SK-MEL-5 (cell line): ENCODE results near the gene HYPK. TPM values are rescaled to one million over a fixed set of nuclear protein-coding genes. Genes with fewer than 3 reads are reported as not detected.

ENCODE experiments used
- DNase-seq: peaks from one replicate; pipeline ENCODE4 v3.0.0-alpha.2; 2016; ENCODE audit warnings: low read depth, low spot score
- in situ Hi-C: cut with HindIII; loops from 2 replicates; pipeline ENCODE4 v1.10.0; 2016; ENCODE audit warnings: low sequenced_read_pairs, high pct_unique_total_duplicates, low pct_unique_long_range_greater_than_20kb
- polyA plus RNA-seq, 2 experiments: library from polyadenylated mRNA; depleted of rRNA; stranded (reverse); fragments of >200 nt; gene quantifications; 2 replicates each; pipeline ENCODE4 v1.2.3, GENCODE V29; 2015
- total RNA-seq: library from RNA; depleted of rRNA; stranded (reverse); fragments of >200 nt; shearing (Covaris generic); gene quantifications from 2 replicates; pipeline ENCODE4 v1.2.3, GENCODE V29; 2014; rRNA removed

The HYPK gene
- 4.3 and 4.8 TPM in 2 replicates for total RNA-seq
- 12.8 and 15.5 TPM in 2 replicates for polyA plus RNA-seq (2015; cell fraction: cytosol; rRNA removed)
- polyA plus RNA-seq (2015; cell fraction: nucleus; rRNA removed), result 11.5 and 13.2 TPM in 2 replicates

- in situ Hi-C loops, result no loop called here
- DNase-seq, result peak; percentile 85
Measured at GRCh38 chr15:43800286-43801141, at the start of gene HYPK. HYPK (plus strand) TSS chr15:43800599; CDS start chr15:43800623, 24 bp downstream.

- in situ Hi-C loops, result no loop called here
- DNase-seq, result no peak
Measured at GRCh38 chr15:43751885-43752284, 48.5 kb upstream of the HYPK start.

- in situ Hi-C loops, result no loop called here
- no peak for DNase-seq
Measured at GRCh38 chr15:43762824-43763223, 37.6 kb upstream of the HYPK start.

GRCh38 chr15:43763819-43764446 is 36.5 kb upstream of the HYPK start:
- in situ Hi-C loops, result no loop called here
- DNase-seq, result no peak

GRCh38 chr15:43769584-43770228 is 30.7 kb upstream of the HYPK start:
- DNase-seq, result peak; percentile 75
- in situ Hi-C loops, result no loop called here

- in situ Hi-C loops, result no loop called here
- no peak for DNase-seq
Measured at GRCh38 chr15:43771816-43772215, 28.6 kb upstream of the HYPK start.

GRCh38 chr15:43772624-43773023 is 27.8 kb upstream of the HYPK start:
- in situ Hi-C loops, result no loop called here
- DNase-seq, result no peak

GRCh38 chr15:43774062-43774461 is 26.3 kb upstream of the HYPK start:
- in situ Hi-C loops, result no loop called here
- DNase-seq, result no peak

- in situ Hi-C loops, result no loop called here
- peak; percentile 52 for DNase-seq
Measured at GRCh38 chr15:43775411-43775965, 24.9 kb upstream of the HYPK start.

- in situ Hi-C loops, result no loop called here
- DNase-seq, result no peak
Measured at GRCh38 chr15:43776101-43776717, 24.2 kb upstream of the HYPK start.

GRCh38 chr15:43776718-43777266 is 23.6 kb upstream of the HYPK start, which contains the start of gene ELL3:
ELL3 (minus strand) TSS chr15:43776966; CDS start chr15:43776901, 65 bp downstream.
- peak; percentile 78 for DNase-seq
- in situ Hi-C loops, result no loop called here

GRCh38 chr15:43777267-43777914 is 23.0 kb upstream of the HYPK start:
- in situ Hi-C loops, result no loop called here
- peak; percentile 86 for DNase-seq

GRCh38 chr15:43779016-43779415 is 21.4 kb upstream of the HYPK start:
- DNase-seq, result no peak
- in situ Hi-C loops, result no loop called here

GRCh38 chr15:43789409-43789808 is 11.0 kb upstream of the HYPK start:
- no peak for DNase-seq
- in situ Hi-C loops, result no loop called here

- peak; percentile 99 for DNase-seq
- in situ Hi-C loops, result no loop called here
Measured at GRCh38 chr15:43791993-43792760, 8.2 kb upstream of the HYPK start, which contains the start of gene SERF2. SERF2 (plus strand) TSS chr15:43792320; CDS start chr15:43792377, 57 bp downstream.
